NCI-H510A (cell line): ENCODE data around the gene SLC2A6.
A peak's percentile ranks its signal among the peaks of the same experiment; 100 is the strongest.
"Not testable (repeated sequence)": the region's sequence is repeated elsewhere in the genome, so short reads cannot be mapped to it uniquely, and the experiment has no call there.

Source experiments
- DNase-seq: peaks from one replicate; lab custom pipeline; 2025; lab: John Stamatoyannopoulos, UW

SLC2A6 gene

GRCh38 chr9:133460405-133461175 lies 18.3 kb downstream of the SLC2A6 start:
- DNase-seq = peak; percentile 81

- DNase-seq = peak; percentile 99
Observed at GRCh38 chr9:133459476-133460404, 19.2 kb downstream of the SLC2A6 start, which contains the start of gene CACFD1. Gene CACFD1, plus strand, starts transcription at chr9:133459978. Its CDS starts 89 bp downstream, at chr9:133460067.

DNA sequence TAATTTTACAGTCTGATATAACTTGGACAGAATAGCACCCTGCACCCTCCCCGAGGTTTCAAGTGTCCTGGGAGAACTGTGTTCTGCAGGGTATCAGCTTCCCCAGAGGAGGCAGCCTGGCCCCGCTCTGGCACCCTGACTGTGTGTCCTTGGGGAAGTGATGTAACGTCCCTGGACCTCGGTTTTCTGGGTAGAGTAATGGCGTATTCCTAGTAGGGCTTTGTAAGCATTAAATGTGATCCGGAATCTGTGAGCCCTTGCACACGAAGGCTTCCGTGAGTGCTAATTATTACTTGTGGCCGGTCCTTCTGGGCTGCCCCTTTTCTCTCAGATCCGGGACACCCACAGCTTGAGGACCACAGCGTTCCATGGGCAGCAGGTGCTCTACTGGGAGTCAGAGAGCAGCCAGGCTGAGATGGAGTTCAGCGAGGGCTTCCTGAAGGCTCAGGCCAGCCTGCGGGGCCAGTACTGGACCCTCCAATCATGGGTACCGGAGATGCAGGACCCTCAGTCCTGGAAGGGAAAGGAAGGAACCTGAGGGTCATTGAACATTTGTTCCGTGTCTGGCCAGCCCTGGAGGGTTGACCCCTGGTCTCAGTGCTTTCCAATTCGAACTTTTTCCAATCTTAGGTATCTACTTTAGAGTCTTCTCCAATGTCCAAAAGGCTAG lies 20.1 kb downstream of the SLC2A6 start:
- no peak for DNase-seq

- no peak for DNase-seq
Observed at GRCh38 chr9:133457748-133458147, 21.2 kb downstream of the SLC2A6 start.

GRCh38 chr9:133457233-133457632 lies 21.7 kb downstream of the SLC2A6 start:
- no peak for DNase-seq

- DNase-seq = no peak
Observed at GRCh38 chr9:133456409-133456808, 22.5 kb downstream of the SLC2A6 start.

DNA sequence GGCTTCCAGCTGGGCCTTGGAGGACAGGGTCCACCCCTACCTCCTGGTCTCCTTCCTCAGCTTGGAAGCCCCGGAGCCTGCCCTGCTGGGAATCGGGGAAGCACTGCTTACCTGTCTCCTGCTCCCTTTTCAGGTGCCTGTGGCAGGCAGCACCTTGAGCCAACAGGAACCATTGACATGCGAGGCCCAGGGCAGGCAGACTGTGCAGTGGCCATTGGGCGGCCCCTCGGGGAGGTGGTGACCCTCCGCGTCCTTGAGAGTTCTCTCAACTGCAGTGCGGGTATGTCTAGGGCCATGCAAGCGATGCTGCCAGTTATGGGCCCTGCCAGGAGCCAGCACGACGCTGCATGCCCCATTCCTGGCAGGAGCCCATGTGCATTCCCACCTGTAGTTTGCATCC lies 23.0 kb downstream of the SLC2A6 start:
- DNase-seq = no peak

DNA sequence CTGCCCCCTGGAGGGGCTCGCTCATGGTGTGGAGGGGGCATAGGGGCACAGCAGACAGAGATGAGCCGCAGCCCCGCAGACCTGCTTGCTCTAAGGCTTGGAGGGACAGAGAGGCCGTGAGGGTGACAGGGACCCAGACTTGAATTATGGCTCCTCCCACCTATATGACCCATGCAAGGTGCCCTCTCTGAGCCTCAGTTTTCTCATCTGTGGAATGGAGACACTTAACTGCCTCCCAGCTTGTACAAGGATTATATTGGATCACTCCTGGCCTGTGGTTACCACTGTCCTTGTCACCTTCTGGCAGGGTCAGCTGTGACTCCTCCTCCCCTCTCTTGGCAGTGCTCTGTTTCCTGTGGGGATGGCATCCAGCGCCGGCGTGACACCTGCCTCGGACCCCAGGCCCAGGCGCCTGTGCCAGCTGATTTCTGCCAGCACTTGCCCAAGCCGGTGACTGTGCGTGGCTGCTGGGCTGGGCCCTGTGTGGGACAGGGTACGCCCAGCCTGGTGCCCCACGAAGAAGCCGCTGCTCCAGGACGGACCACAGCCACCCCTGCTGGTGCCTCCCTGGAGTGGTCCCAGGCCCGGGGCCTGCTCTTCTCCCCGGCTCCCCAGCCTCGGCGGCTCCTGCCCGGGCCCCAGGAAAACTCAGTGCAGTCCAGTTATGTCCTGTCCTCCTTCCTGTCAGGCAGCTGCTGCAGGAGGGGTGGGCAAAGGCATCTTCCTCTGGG lies 23.8 kb downstream of the SLC2A6 start:
- no peak for DNase-seq

GRCh38 chr9:133454325-133454724 lies 24.6 kb downstream of the SLC2A6 start:
- no peak for DNase-seq

DNA sequence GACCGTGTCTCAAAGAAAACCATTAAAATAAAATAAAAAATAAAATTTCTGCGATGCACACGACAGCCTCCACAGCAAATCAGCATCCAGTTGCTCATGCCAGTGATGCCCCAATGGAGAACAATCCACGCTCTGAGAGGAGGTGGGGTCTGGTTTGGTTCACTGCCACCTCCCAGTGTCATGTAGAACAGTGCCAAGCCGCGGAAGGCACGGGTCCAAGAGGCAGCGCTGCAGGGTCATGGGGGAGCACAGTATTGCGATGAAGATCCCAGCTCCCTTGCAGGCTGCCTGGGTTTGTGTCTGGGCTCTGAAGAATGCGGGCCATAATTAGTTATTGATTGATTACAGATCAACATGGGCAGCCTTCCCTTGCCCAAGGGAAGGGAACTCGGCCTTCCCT lies 25.2 kb downstream of the SLC2A6 start:
- DNase-seq = no peak

GRCh38 chr9:133452562-133452961 lies 26.3 kb downstream of the SLC2A6 start:
- DNase-seq = no peak

GRCh38 chr9:133451865-133452264 lies 27.0 kb downstream of the SLC2A6 start:
- not testable (repeated sequence) for DNase-seq

GRCh38 chr9:133449760-133450159 lies 29.1 kb downstream of the SLC2A6 start:
- peak; percentile 51 for DNase-seq

- DNase-seq = no peak
Observed at GRCh38 chr9:133448487-133448972, 30.4 kb downstream of the SLC2A6 start.

DNA sequence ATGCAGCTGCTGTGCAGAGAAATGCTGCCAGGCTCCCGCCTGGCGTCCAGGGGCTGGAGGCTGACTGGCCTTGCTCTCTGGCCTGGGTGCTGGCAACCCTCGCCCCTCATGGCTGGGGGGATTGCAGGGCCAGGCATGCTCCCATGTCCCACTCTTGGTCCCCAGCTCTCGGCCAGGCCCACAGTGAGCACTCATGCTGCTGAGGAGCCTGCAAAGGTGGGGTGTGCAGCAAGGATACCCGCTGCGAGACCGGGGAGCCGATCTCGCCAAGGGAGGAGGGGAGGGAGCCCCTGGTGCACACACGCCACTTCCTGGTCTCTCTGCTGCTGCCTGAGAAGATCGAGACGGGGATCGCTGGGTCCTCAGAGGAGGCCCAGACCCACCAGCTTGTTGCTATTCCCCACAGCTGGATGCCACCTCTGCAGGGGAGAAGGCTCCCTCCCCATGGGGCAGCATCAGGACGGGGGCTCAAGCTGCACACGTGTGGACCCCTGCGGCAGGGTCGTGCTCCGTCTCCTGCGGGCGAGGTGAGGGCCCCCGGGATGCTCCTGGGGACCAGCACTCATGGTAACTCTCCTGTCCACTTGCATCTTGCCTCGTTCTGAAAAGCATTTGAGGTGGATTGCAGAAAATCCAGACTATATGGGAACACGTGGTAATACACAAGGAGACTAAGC lies 33.5 kb downstream of the SLC2A6 start:
- no peak for DNase-seq

GRCh38 chr9:133443982-133444381 lies 34.9 kb downstream of the SLC2A6 start:
- peak; percentile 70 for DNase-seq

DNA sequence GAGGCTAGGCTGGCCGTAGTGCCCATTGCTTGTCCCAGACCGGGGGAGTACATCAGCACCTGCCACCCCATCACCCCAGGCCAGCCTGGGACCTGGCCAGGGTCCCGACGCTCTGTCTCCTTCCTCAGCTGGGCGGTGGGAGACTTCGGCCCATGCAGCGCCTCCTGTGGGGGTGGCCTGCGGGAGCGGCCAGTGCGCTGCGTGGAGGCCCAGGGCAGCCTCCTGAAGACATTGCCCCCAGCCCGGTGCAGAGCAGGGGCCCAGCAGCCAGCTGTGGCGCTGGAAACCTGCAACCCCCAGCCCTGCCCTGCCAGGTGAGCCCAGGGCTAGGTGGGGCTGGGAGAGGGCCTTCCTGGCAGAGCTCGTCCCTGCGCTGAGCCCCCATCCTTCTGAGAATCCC lies 35.7 kb downstream of the SLC2A6 start:
- no peak for DNase-seq

GRCh38 chr9:133441571-133441970 lies 37.3 kb downstream of the SLC2A6 start:
- DNase-seq = no peak

GRCh38 chr9:133440874-133441273 lies 38.0 kb downstream of the SLC2A6 start:
- no peak for DNase-seq

DNA sequence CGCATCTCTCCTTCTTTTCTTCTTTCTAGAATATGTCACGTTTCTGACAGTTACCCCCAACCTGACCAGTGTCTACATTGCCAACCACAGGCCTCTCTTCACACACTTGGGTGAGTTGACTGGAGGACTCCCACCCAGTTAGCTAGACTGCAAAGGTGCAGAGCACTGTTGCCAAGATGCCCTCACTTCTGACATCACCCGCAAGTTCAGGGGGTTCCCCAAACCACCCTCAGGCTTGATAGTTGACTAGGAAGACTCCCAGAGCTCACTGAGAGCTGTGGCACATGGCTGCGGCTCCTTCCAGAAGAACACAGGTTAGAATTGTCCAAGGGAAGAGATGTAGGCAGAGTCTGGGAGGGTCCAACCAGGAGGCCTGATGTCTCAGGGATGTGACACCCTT lies 39.6 kb downstream of the SLC2A6 start:
- DNase-seq = no peak
